Naive B cell (primary cell): ENCODE data around the gene ZNF652. TPM values are rescaled to one million over a fixed set of nuclear protein-coding genes. Genes with fewer than 3 reads are reported as not detected.

Source experiments
- ATAC-seq, 2 donors: fragments of 150-1000 bp; cut with Tn5 transposase; 2 replicates each; pipeline ENCODE4 v1.10.0; 2021; ENCODE audit warnings: low read depth in 2 of 2, mild to moderate bottlenecking in 2 of 2, moderate library complexity in 2 of 2
- DNase-seq: peaks from one replicate; pipeline ENCODE4 v3.0.0; 2022
- H3K27ac Mint-ChIP-seq, 6 donors: one replicate each; pipeline ENCODE4 v1.8.0; 2020 to 2022; ENCODE audit warnings: mild to moderate bottlenecking in 6 of 6, mixed read lengths in 6 of 6, moderate library complexity in 5 of 6, inconsistent platforms in 2 of 6
- H3K27me3 Mint-ChIP-seq, 3 donors: one replicate each; pipeline ENCODE4 v1.8.0; 2021 to 2022; ENCODE audit warnings: mixed read lengths in 3 of 3, mild to moderate bottlenecking in 1 of 3
- H3K36me3 Mint-ChIP-seq, 2 donors: one replicate each; pipeline ENCODE4 v1.8.0; 2020 to 2022; ENCODE audit warnings: mixed read lengths in 2 of 2, inconsistent platforms in 1 of 2, mild to moderate bottlenecking in 1 of 2
- H3K4me1 Mint-ChIP-seq, 3 donors: one replicate each; pipeline ENCODE4 v1.8.0; 2020 to 2022; ENCODE audit warnings: mixed read lengths in 3 of 3, inconsistent platforms in 1 of 3, mild to moderate bottlenecking in 1 of 3, moderate library complexity in 1 of 3
- H3K4me3 Mint-ChIP-seq, 8 donors: one replicate each; pipeline ENCODE4 v1.8.0; 2020 to 2022; ENCODE audit warnings: mild to moderate bottlenecking in 8 of 8, mixed read lengths in 8 of 8, moderate library complexity in 8 of 8, inconsistent platforms in 2 of 8
- H3K9me3 Mint-ChIP-seq, 7 donors: one replicate each; pipeline ENCODE4 v1.8.0; 2020 to 2022; ENCODE audit warnings: mixed read lengths in 7 of 7, mild to moderate bottlenecking in 5 of 7, inconsistent platforms in 2 of 7, moderate library complexity in 1 of 7
- polyA plus RNA-seq, 6 donors: library from polyadenylated mRNA; unstranded; fragments of 300-500 nt; fragmentation: Illumina TruSeq; gene quantifications; one replicate each; pipeline ENCODE4 v1.2.3, GENCODE V29; 2021; ENCODE audit warnings: low read depth in 6 of 6

ZNF652 gene
- polyA plus RNA-seq, 6 donors from 2014 or later, result 16.9 to 38.2 (median 33.7) TPM

DNA sequence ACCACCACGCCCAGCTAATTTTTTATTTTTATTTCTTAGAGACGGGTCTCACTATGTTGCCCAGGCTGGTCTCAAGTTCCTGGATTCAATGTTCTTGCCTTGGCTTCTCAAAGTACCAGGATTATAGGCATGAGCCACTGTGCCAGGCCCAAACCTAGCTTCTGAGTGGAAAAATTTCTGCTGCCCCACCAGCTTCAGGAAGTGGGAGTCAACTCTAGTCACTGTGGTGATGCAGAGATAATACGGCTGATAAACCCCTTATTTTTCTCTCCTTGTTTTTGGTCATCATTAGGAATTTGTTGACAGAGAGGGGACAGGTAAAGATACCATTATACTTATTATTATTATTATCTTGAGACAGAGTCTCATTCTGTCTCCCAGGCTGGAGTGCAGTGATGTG is 103.7 kb downstream of the ZNF652 start:
- no peak for DNase-seq
- Mint-ChIP-seq H3K4me1 (peaks cover 6 to 11% (median 8%) of the 10 kb centered on the region in 3 donors), H3K27me3 (peaks cover 3 to 29% (median 4%) of the 10 kb centered on the region in 3 donors), H3K36me3 (no peaks in the 10 kb centered on the region), H3K27ac (no peak overlapping the region), H3K4me3 (peak overlapping the region in 3 of 8 donors; percentile 25 to 84 (median 76)), H3K9me3 (no peaks in the 10 kb centered on the region)
- ATAC-seq, result no peak

DNA sequence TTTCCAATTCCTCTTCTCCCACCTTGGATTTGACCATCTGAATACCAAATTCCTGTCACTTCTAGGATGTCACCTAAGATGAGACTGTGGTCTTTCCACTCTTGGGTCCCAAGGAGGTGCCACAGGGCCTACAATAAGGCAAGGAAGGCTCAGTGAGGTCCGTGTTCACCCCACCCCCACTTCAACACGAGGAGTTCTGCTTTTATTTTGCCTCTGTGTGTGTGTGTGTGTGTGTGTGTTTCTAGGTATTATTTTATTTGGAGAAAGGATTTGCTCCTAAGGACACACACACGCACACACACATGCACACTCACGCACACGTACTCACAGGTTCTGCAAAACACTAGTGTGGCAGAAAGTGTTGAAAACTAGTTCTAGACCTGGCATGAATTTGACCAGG is 106.9 kb downstream of the ZNF652 start:
- peaks cover 1 to 6% (median 6%) of the 10 kb centered on the region in 3 donors for H3K27me3 Mint-ChIP-seq
- no peak overlapping the region for H3K4me3 Mint-ChIP-seq
- no peak overlapping the region for H3K27ac Mint-ChIP-seq
- no peaks in the 10 kb centered on the region for H3K9me3 Mint-ChIP-seq
- ATAC-seq, result no peak
- H3K4me1 Mint-ChIP-seq, result peaks cover 0 to 3% (median 0%) of the 10 kb centered on the region in 3 donors
- H3K36me3 Mint-ChIP-seq, result no peaks in the 10 kb centered on the region
- DNase-seq, result no peak

DNA sequence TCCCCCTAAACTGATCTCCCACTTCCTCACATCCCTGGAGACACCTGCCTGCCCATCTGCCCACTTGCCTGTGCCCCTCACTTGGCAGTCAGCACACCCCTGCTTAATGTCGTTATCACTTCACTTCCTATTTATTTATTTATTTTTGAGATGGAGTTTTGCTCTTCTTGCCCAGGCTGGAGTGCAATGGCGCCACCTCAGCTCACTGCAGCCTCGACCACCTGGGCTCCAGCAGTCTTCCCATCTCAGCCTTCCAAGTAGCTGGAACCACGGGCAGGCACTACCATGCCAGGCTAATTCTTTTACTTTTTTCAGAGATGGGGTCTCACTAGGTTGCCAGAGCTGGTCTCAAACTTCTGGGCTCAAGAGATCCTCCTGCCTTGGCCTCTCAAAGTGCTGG is 108.0 kb downstream of the ZNF652 start:
- no peak for DNase-seq
- ATAC-seq, result no peak
- no peak overlapping the region for H3K27ac Mint-ChIP-seq

DNA sequence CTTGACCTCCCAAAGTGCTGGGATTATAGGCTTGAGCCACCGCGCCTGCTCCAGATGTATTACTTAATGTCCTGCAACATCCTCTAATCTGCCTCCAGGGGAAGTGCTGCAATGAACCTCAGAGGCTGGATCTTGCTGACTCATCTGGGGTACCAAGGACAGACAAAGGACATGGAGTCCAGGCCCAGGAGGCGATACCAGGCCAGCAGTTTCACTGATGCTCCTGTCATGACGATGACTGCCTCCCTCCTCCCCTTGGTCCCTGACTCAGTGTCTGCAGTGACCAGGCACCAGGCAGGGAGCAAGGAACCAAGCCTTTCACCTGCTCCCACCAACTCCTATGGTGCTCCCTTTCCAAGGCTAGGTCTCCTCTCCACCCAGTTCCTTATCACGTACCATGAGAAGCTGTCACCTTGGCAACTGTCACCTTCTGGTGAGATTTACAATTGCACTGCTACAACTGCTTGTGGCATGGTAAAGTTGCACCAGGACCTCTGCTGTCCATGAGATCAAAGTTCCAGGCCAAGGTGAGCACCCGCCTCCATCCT is 109.8 kb downstream of the ZNF652 start:
- no peaks in the 10 kb centered on the region for H3K4me1 Mint-ChIP-seq
- ATAC-seq (no peak), DNase-seq (no peak)
- H3K9me3 Mint-ChIP-seq, result no peaks in the 10 kb centered on the region
- H3K4me3 Mint-ChIP-seq, result no peak overlapping the region
- H3K27me3 Mint-ChIP-seq, result peaks cover 4 to 31% (median 28%) of the 10 kb centered on the region in 3 donors
- no peaks in the 10 kb centered on the region for H3K36me3 Mint-ChIP-seq
- no peak overlapping the region for H3K27ac Mint-ChIP-seq

More for the DNA sequence above, 108.0 kb downstream of the ZNF652 start:
- no peak overlapping the region for H3K4me3 Mint-ChIP-seq
- peaks cover 4 to 17% (median 14%) of the 10 kb centered on the region in 3 donors for H3K27me3 Mint-ChIP-seq
- H3K36me3 Mint-ChIP-seq, result no peaks in the 10 kb centered on the region
- H3K9me3 Mint-ChIP-seq, result no peaks in the 10 kb centered on the region
- H3K4me1 Mint-ChIP-seq, result no peaks in the 10 kb centered on the region

DNA sequence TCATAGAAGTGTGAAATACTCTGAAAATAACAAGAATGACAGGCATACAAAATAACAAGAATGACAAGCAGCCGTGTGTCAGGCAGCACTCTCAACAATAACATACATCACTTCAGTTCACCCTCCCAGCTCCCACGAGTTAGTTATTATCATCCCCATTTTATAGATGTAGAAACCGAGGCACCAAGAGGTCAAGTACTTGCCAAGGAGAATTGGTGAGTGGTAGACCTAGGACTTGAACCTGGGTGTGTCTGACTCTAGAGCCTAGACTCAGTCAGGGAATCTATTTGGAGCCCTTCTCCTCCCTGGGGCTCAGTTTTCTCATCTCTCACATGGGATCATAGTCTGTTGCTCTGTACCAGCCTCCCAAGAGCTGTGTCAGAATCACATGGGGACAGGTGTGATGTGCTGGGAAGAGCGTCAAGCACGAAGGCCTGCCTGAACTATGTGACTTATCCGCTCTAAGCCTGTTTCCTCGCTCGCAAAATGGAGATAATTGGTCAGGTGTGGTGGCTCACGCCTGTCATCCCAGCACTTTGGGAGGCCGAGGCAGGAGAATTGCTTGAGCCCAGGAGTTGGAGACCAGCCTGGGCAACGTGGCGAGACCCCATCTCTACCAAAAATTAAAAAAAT is 112.0 kb downstream of the ZNF652 start:
- Mint-ChIP-seq H3K4me1 (no peaks in the 10 kb centered on the region), H3K9me3 (no peaks in the 10 kb centered on the region), H3K27me3 (peaks cover 4 to 42% (median 38%) of the 10 kb centered on the region in 3 donors), H3K36me3 (no peaks in the 10 kb centered on the region), H3K4me3 (peak overlapping the region in 1 of 8 donors; percentile 47), H3K27ac (peak overlapping the region in 1 of 6 donors; percentile 32)
- ATAC-seq (no peak), DNase-seq (no peak)

DNA sequence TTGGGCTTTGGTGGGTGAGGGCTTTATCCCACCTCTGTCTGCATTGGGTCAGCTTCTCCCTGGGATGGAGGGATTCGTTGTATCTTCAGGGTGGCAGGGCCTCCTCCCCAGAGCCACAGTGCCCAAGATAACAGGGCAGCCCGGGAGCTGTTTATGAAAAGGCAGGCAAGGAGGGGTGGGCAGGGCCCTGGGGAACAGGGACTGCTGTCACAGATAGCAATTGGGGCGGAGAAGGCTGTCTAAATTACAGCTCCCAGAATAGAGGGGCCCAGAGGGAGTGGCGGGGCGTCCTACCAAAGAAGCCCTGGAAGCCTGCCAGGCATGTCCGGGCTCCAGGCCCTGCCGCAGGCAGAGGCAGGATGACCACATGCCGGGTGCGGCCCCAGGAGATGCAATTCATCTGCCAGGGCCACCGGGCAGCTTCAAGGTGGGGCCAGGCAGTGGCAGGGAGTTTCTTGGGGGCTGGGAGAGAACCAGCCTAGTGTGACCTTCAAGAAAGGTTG is 112.7 kb downstream of the ZNF652 start:
- no peak for DNase-seq
- Mint-ChIP-seq H3K27ac (no peak overlapping the region), H3K9me3 (no peaks in the 10 kb centered on the region), H3K4me1 (no peaks in the 10 kb centered on the region), H3K36me3 (no peaks in the 10 kb centered on the region), H3K27me3 (peaks cover 4 to 47% (median 41%) of the 10 kb centered on the region in 3 donors), H3K4me3 (no peak overlapping the region)
- ATAC-seq, result no peak

DNA sequence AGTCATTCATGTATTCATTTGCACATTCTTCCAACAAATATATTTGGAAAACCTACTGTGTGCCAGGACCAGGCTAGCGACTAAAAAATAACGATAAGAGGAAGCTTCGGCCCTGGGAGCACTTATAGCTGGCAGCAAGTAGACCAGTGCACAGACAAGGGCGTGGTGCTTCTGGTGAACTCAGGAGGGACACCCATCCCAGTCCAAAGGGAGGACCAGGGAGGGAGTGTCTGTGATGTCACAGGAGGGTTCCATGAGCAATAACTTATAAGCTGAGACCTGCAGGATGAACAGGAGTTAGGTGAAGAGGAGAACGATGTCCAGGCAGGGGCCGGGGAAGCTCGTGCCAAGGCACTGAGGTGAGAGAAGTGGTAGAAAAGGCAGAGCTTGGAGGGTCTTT is 114.1 kb downstream of the ZNF652 start:
- H3K27ac Mint-ChIP-seq, result peak overlapping the region in 1 of 6 donors; percentile 36
- ATAC-seq (no peak), DNase-seq (no peak)
- peaks cover 4 to 50% (median 43%) of the 10 kb centered on the region in 3 donors for H3K27me3 Mint-ChIP-seq
- H3K4me1 Mint-ChIP-seq, result no peaks in the 10 kb centered on the region
- no peak overlapping the region for H3K4me3 Mint-ChIP-seq
- H3K36me3 Mint-ChIP-seq, result no peaks in the 10 kb centered on the region
- H3K9me3 Mint-ChIP-seq, result no peaks in the 10 kb centered on the region

DNA sequence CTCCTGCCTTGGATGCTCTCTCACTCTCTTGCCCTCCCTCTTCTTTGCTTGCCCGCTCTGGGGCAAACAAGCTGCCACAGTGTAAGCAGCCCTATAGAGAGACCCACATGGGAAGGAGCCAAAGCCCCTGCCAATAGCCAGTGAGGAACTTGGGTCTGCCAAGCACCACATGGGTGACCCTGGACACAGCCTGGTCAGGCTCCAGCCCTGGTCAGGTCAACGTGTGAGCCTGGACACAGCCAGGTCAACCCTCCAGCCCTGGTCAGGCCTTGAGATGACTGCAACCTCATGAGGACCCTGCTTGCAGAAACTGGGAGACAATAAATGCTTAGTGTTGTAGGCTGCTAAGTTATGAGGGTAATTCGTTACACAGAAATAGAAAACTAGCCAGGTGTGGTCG is 117.2 kb downstream of the ZNF652 start:
- Mint-ChIP-seq H3K4me1 (no peaks in the 10 kb centered on the region), H3K27ac (no peak overlapping the region), H3K4me3 (no peak overlapping the region), H3K9me3 (no peaks in the 10 kb centered on the region), H3K36me3 (no peaks in the 10 kb centered on the region), H3K27me3 (peaks cover 0 to 56% (median 47%) of the 10 kb centered on the region in 3 donors)
- no peak for DNase-seq
- ATAC-seq, result no peak

Other genes starting within 250 kb of the ZNF652 start
- gene B4GALNT2, start 229.5 kb downstream of the ZNF652 start, polyA plus RNA-seq, result not detected
- gene GNGT2, start 151.7 kb downstream of the ZNF652 start, polyA plus RNA-seq, result 10 to 100 TPM in 3 of 6 donors, 1 to 10 TPM in 3; 4.5 to 16.0 (median 11.3) TPM
- gene ABI3, start 151.5 kb downstream of the ZNF652 start, polyA plus RNA-seq, result 10 to 100 TPM in 4 of 6 donors, 1 to 10 TPM in 2; 8.1 to 28.4 (median 18.0) TPM
- gene PHOSPHO1, start 131.5 kb downstream of the ZNF652 start, polyA plus RNA-seq, result under 1 TPM in 4 of 6 donors, not detected in 2; 0.25 to 0.58 (median 0.31) TPM
- gene PHB1, start 52.6 kb upstream of the ZNF652 start, polyA plus RNA-seq, result 100 to 1,000 TPM; 122 to 241 (median 136) TPM
- gene NGFR, start 133.0 kb upstream of the ZNF652 start, polyA plus RNA-seq, result under 1 TPM in 1 of 6 donors, not detected in 5; 0.16 TPM
- gene NXPH3, start 213.6 kb upstream of the ZNF652 start, polyA plus RNA-seq, result not detected